ENCODE measurements around the gene CACNA2D4. TPM values are rescaled to one million over a fixed set of nuclear protein-coding genes. Genes with fewer than 3 reads are reported as not detected.

Gene CACNA2D4
- total and polyA plus RNA-seq, 2 of the 13 experiments (the other 11 are each of a cell fraction or from before 2014, with no cell fraction given) = 14.2 to 136 TPM

DNA sequence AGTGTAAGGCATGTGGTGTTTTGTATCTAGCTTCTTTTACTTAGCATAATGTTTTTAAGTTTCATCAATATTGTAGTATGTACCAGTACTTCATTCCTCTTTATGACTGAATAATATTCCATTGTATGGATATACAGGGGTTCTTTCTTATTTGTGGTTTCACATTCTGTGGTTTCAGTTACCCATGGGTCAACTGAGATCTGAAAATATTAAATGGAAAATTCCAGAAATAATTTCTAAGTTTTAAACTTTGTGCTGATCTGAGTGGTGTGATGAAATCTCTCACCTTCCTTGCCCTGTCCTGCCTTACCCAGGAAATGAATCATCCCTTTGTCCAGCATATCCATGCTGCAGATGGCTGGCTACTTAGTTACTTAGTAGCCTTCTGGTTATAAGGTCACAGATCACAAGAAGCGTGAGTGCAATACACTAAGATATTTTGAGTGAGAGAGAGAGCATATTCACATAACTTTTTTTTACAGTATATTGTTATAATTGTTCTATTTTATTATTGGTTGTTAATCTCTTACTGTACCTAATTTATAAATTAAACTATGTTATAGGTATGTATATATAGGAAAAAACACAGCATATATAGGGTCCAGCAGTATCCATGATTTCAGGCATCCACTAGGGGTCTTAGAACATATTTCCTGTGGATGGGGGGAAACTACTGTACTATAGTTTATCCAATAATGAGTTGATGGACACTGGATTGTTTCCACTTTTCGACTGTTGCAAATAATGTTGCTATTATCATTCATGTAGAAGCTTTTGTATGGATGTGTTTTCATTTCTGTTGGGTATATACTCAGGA, 157.7 kb downstream of the CACNA2D4 start (continued):
- TF ChIP-seq, protein P1, sequence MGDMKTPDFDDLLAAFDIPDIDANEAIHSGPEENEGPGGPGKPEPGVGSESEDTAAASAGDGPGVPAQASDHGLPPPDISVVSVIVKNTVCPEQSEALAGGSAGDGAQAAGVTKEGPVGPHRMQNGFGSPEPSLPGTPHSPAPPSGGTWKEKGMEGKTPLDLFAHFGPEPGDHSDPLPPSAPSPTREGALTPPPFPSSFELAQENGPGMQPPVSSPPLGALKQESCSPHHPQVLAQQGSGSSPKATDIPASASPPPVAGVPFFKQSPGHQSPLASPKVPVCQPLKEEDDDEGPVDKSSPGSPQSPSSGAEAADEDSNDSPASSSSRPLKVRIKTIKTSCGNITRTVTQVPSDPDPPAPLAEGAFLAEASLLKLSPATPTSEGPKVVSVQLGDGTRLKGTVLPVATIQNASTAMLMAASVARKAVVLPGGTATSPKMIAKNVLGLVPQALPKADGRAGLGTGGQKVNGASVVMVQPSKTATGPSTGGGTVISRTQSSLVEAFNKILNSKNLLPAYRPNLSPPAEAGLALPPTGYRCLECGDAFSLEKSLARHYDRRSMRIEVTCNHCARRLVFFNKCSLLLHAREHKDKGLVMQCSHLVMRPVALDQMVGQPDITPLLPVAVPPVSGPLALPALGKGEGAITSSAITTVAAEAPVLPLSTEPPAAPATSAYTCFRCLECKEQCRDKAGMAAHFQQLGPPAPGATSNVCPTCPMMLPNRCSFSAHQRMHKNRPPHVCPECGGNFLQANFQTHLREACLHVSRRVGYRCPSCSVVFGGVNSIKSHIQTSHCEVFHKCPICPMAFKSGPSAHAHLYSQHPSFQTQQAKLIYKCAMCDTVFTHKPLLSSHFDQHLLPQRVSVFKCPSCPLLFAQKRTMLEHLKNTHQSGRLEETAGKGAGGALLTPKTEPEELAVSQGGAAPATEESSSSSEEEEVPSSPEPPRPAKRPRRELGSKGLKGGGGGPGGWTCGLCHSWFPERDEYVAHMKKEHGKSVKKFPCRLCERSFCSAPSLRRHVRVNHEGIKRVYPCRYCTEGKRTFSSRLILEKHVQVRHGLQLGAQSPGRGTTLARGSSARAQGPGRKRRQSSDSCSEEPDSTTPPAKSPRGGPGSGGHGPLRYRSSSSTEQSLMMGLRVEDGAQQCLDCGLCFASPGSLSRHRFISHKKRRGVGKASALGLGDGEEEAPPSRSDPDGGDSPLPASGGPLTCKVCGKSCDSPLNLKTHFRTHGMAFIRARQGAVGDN (CRISPR knock-in tag; IDR thresholded peaks at IDR 0.05) = no peak
- TF ChIP-seq ZNF792 (CRISPR knock-in tag; IDR thresholded peaks at IDR 0.05) = peak; percentile 76; the same call in 1 of the 2 replicates
- TF ChIP-seq CCAR2 (optimal IDR thresholded peaks at IDR 0.05; ENCODE audit: low read depth, low read length) = no peak
- TF ChIP-seq, protein P2, sequence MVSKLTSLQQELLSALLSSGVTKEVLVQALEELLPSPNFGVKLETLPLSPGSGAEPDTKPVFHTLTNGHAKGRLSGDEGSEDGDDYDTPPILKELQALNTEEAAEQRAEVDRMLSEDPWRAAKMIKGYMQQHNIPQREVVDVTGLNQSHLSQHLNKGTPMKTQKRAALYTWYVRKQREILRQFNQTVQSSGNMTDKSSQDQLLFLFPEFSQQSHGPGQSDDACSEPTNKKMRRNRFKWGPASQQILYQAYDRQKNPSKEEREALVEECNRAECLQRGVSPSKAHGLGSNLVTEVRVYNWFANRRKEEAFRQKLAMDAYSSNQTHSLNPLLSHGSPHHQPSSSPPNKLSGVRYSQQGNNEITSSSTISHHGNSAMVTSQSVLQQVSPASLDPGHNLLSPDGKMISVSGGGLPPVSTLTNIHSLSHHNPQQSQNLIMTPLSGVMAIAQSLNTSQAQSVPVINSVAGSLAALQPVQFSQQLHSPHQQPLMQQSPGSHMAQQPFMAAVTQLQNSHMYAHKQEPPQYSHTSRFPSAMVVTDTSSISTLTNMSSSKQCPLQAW (CRISPR knock-in tag; IDR thresholded peaks at IDR 0.05) = peak; percentile 66
- peak; percentile 81 for TF ChIP-seq DPF2 (CRISPR knock-in tag; IDR thresholded peaks at IDR 0.05; ENCODE audit: borderline replicate concordance, low read depth)
- TF ChIP-seq, protein P3, sequence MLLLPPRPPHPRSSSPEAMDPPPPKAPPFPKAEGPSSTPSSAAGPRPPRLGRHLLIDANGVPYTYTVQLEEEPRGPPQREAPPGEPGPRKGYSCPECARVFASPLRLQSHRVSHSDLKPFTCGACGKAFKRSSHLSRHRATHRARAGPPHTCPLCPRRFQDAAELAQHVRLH (CRISPR knock-in tag; IDR thresholded peaks at IDR 0.05; ENCODE audit: borderline replicate concordance, low read depth) = 0 out of 2 replicates have a peak, but pooled peaks have one; percentile 55
- TF ChIP-seq POGZ (CRISPR knock-in tag; IDR thresholded peaks at IDR 0.05) = peak; percentile 90
- TF ChIP-seq, protein P4, sequence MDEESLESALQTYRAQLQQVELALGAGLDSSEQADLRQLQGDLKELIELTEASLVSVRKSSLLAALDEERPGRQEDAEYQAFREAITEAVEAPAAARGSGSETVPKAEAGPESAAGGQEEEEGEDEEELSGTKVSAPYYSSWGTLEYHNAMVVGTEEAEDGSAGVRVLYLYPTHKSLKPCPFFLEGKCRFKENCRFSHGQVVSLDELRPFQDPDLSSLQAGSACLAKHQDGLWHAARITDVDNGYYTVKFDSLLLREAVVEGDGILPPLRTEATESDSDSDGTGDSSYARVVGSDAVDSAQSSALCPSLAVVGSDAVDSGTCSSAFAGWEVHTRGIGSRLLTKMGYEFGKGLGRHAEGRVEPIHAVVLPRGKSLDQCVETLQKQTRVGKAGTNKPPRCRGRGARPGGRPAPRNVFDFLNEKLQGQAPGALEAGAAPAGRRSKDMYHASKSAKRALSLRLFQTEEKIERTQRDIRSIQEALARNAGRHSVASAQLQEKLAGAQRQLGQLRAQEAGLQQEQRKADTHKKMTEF (CRISPR knock-in tag; IDR thresholded peaks at IDR 0.05) = peak; percentile 89
- TF ChIP-seq, protein P5, sequence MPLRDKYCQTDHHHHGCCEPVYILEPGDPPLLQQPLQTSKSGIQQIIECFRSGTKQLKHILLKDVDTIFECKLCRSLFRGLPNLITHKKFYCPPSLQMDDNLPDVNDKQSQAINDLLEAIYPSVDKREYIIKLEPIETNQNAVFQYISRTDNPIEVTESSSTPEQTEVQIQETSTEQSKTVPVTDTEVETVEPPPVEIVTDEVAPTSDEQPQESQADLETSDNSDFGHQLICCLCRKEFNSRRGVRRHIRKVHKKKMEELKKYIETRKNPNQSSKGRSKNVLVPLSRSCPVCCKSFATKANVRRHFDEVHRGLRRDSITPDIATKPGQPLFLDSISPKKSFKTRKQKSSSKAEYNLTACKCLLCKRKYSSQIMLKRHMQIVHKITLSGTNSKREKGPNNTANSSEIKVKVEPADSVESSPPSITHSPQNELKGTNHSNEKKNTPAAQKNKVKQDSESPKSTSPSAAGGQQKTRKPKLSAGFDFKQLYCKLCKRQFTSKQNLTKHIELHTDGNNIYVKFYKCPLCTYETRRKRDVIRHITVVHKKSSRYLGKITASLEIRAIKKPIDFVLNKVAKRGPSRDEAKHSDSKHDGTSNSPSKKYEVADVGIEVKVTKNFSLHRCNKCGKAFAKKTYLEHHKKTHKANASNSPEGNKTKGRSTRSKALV (CRISPR knock-in tag; IDR thresholded peaks at IDR 0.05) = no peak
- TF ChIP-seq ZNF235 (CRISPR knock-in tag; IDR thresholded peaks at IDR 0.05; ENCODE audit: borderline replicate concordance) = no peak
- TF ChIP-seq, protein P6, sequence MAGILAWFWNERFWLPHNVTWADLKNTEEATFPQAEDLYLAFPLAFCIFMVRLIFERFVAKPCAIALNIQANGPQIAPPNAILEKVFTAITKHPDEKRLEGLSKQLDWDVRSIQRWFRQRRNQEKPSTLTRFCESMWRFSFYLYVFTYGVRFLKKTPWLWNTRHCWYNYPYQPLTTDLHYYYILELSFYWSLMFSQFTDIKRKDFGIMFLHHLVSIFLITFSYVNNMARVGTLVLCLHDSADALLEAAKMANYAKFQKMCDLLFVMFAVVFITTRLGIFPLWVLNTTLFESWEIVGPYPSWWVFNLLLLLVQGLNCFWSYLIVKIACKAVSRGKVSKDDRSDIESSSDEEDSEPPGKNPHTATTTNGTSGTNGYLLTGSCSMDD (CRISPR knock-in tag; IDR thresholded peaks at IDR 0.05) = no peak
- TF ChIP-seq HDAC1 (CRISPR knock-in tag; IDR thresholded peaks at IDR 0.05) = no peak
- TF ChIP-seq ZNF776 (CRISPR knock-in tag; IDR thresholded peaks at IDR 0.05) = no peak
- TF ChIP-seq POLR2A (IDR thresholded peaks at IDR 0.05; ENCODE audit: insufficient read depth in 1 of 2, low read depth in 2 of 2, low read length in 2 of 2) = no peak
- TF ChIP-seq, protein P7, sequence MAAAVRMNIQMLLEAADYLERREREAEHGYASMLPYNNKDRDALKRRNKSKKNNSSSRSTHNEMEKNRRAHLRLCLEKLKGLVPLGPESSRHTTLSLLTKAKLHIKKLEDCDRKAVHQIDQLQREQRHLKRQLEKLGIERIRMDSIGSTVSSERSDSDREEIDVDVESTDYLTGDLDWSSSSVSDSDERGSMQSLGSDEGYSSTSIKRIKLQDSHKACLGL (CRISPR knock-in tag; IDR thresholded peaks at IDR 0.05) = no peak
- TF ChIP-seq, protein P8, sequence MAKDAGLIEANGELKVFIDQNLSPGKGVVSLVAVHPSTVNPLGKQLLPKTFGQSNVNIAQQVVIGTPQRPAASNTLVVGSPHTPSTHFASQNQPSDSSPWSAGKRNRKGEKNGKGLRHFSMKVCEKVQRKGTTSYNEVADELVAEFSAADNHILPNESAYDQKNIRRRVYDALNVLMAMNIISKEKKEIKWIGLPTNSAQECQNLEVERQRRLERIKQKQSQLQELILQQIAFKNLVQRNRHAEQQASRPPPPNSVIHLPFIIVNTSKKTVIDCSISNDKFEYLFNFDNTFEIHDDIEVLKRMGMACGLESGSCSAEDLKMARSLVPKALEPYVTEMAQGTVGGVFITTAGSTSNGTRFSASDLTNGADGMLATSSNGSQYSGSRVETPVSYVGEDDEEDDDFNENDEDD (CRISPR knock-in tag; IDR thresholded peaks at IDR 0.05; ENCODE audit: borderline replicate concordance) = peak; percentile 42; the same call in 1 of the 2 replicates
